Neural crest cell (in vitro differentiated cells): ENCODE data around the gene SMARCE1. TPM values are rescaled to one million over a fixed set of nuclear protein-coding genes. Genes with fewer than 3 reads are reported as not detected.

ENCODE experiments used
- DNase-seq: peaks from one replicate; pipeline ENCODE4 v3.0.0; 2021; ENCODE audit warnings: low read depth, mixed read lengths, low spot score
- H3K27ac Mint-ChIP-seq: one replicate; pipeline ENCODE4 v1.8.0; 2021; ENCODE audit warnings: mild to moderate bottlenecking, mixed read lengths; ENCODE audit not compliant: unreplicated experiment
- H3K27me3 Mint-ChIP-seq: 2 replicates; pipeline ENCODE4 v1.8.0; 2021; ENCODE audit warnings: low read depth, mild to moderate bottlenecking, mixed read lengths
- H3K36me3 Mint-ChIP-seq: 2 replicates; pipeline ENCODE4 v1.8.0; 2021; ENCODE audit warnings: low read depth, mild to moderate bottlenecking, mixed read lengths
- H3K4me1 Mint-ChIP-seq: 2 replicates; pipeline ENCODE4 v1.8.0; 2021; ENCODE audit warnings: mixed read lengths
- H3K4me3 Mint-ChIP-seq: one replicate; pipeline ENCODE4 v1.8.0; 2021; ENCODE audit warnings: mild to moderate bottlenecking, mixed read lengths
- H3K9me3 Mint-ChIP-seq: 2 replicates; pipeline ENCODE4 v1.8.0; 2021; ENCODE audit warnings: mixed read lengths
- CTCF ChIP-seq: fragments of 200-600 bp; sonication (generic); conservative IDR thresholded peaks from 2 replicates; pipeline ENCODE4 v1.5.0; 2021; ENCODE audit warnings: antibody characterized with exemption, mild to moderate bottlenecking
- total RNA-seq: library from RNA; stranded (reverse); gene quantifications from 2 replicates; pipeline ENCODE4 v1.2.1, GENCODE V29; 2021

Gene SMARCE1
- total RNA-seq, 1 donor from 2014 or later = 205 TPM

GRCh38 chr17:40663252-40663651 is 15.6 kb upstream of the SMARCE1 start:
- peaks cover 6% of the 10 kb centered on the region for H3K4me1 Mint-ChIP-seq
- peaks cover 30% of the 10 kb centered on the region for H3K27me3 Mint-ChIP-seq
- no peak for DNase-seq
- H3K36me3 Mint-ChIP-seq = no peaks in the 10 kb centered on the region
- H3K4me3 Mint-ChIP-seq = no peak overlapping the region
- no peak for TF ChIP-seq CTCF
- no peak overlapping the region for H3K27ac Mint-ChIP-seq
- no peaks in the 10 kb centered on the region for H3K9me3 Mint-ChIP-seq

- H3K36me3 Mint-ChIP-seq = no peaks in the 10 kb centered on the region
- H3K4me3 Mint-ChIP-seq = no peak overlapping the region
- H3K27ac Mint-ChIP-seq = no peak overlapping the region
- no peak for TF ChIP-seq CTCF
- H3K9me3 Mint-ChIP-seq = no peaks in the 10 kb centered on the region
- DNase-seq = no peak
- peaks cover 21% of the 10 kb centered on the region for H3K27me3 Mint-ChIP-seq
- peaks cover 3% of the 10 kb centered on the region for H3K4me1 Mint-ChIP-seq
Measured at GRCh38 chr17:40659911-40660310, 12.3 kb upstream of the SMARCE1 start.

GRCh38 chr17:40658396-40658795 is 10.8 kb upstream of the SMARCE1 start:
- no peak overlapping the region for H3K27ac Mint-ChIP-seq
- no peak for DNase-seq
- no peak for TF ChIP-seq CTCF
- peaks cover 16% of the 10 kb centered on the region for H3K27me3 Mint-ChIP-seq
- H3K4me3 Mint-ChIP-seq = no peak overlapping the region
- H3K36me3 Mint-ChIP-seq = no peaks in the 10 kb centered on the region
- H3K4me1 Mint-ChIP-seq = no peaks in the 10 kb centered on the region
- no peaks in the 10 kb centered on the region for H3K9me3 Mint-ChIP-seq

- no peaks in the 10 kb centered on the region for H3K36me3 Mint-ChIP-seq
- no peak for DNase-seq
- no peak overlapping the region for H3K27ac Mint-ChIP-seq
- H3K4me1 Mint-ChIP-seq = peaks cover 13% of the 10 kb centered on the region
- no peak for TF ChIP-seq CTCF
- H3K27me3 Mint-ChIP-seq = peaks cover 7% of the 10 kb centered on the region
- H3K9me3 Mint-ChIP-seq = no peaks in the 10 kb centered on the region
- H3K4me3 Mint-ChIP-seq = peak overlapping the region; percentile 3
Measured at GRCh38 chr17:40651939-40652338, 4.3 kb upstream of the SMARCE1 start.

GRCh38 chr17:40648384-40648968 is 858 bp upstream of the SMARCE1 start:
- Mint-ChIP-seq H3K27me3 (no peaks in the 10 kb centered on the region), H3K36me3 (peaks cover 5% of the 10 kb centered on the region)

More at GRCh38 chr17:40648384-40648968, 858 bp upstream of the SMARCE1 start:
- DNase-seq = peak; percentile 10
- Mint-ChIP-seq H3K27ac (peak overlapping the region; percentile 99), H3K4me1 (peaks cover 40% of the 10 kb centered on the region), H3K4me3 (peak overlapping the region; percentile 91), H3K9me3 (no peaks in the 10 kb centered on the region)
- no peak for TF ChIP-seq CTCF
